Measurements from ENCODE around the gene ACBD4.

The ACBD4 gene

GRCh38 chr17:45170931-45171337 lies 35.4 kb downstream of the ACBD4 start:
- DNase-seq, result peak in 7 of 10 donors; percentile 25 to 92 (median 48)
- intact Hi-C loops (cut with DNase I), result no loop called here

GRCh38 chr17:45171338-45172231 lies 36.1 kb downstream of the ACBD4 start:
- intact Hi-C loops (cut with DNase I), result no loop called here
- DNase-seq, result peak in 2 of 10 donors; percentile 81 to 87

GRCh38 chr17:45172232-45172540 lies 36.7 kb downstream of the ACBD4 start:
- DNase-seq, result no peak
- intact Hi-C loops (cut with DNase I), result no loop called here

- peak; percentile 78 to 98 (median 84) for DNase-seq
- intact Hi-C loops (cut with DNase I), result no loop called here
These were observed 37.2 kb downstream of the ACBD4 start for GRCh38 chr17:45172541-45173286.

- intact Hi-C loops (cut with DNase I), result no loop called here
These were observed 40.2 kb downstream of the ACBD4 start for GRCh38 chr17:45175759-45176115.

GRCh38 chr17:45177563-45177962 lies 42.1 kb downstream of the ACBD4 start:
- intact Hi-C loops (cut with DNase I), result no loop called here
- DNase-seq, result peak in 1 of 10 donors; percentile 43

More at GRCh38 chr17:45175759-45176115, 40.2 kb downstream of the ACBD4 start:
- DNase-seq, result peak in 1 of 10 donors; percentile 39

- intact Hi-C loops (cut with DNase I), result no loop called here
- no peak for DNase-seq
These were observed 48.7 kb downstream of the ACBD4 start for GRCh38 chr17:45184144-45184543.

- intact Hi-C loops (cut with DNase I), result no loop called here
These were observed 51.4 kb downstream of the ACBD4 start for GRCh38 chr17:45186801-45187354.

GRCh38 chr17:45189009-45189408 lies 53.5 kb downstream of the ACBD4 start:
- DNase-seq, result no peak
- intact Hi-C loops (cut with DNase I), result no loop called here

More at GRCh38 chr17:45186801-45187354, 51.4 kb downstream of the ACBD4 start:
- DNase-seq, result peak in 1 of 10 donors; percentile 0

GRCh38 chr17:45190503-45191255 lies 55.2 kb downstream of the ACBD4 start:
- intact Hi-C loops (cut with DNase I), result no loop called here
- peak in 2 of 10 donors; percentile 17 to 59 for DNase-seq

Measured in posterior cingulate gyrus (tissue), 11 donors.